Gastrocnemius medialis (tissue), 4 donors: ENCODE data around the gene HSPA12B. TPM values are rescaled to one million over a fixed set of nuclear protein-coding genes. Genes with fewer than 3 reads are reported as not detected.

Source experiments
- ATAC-seq, 2 donors: fragments of 150-250 bp; one replicate each; pipeline ENCODE4 v1.9.1; 2016
- DNase-seq, 2 donors: peaks; one replicate each; pipeline ENCODE4 v3.0.0-alpha.2; 2019
- H3K27ac ChIP-seq, 4 donors: fragments of 200-600 bp; sonication (generic); 1 replicate in 1 of 4; 2 replicates in 3 of 4; pipeline ENCODE4 v1.5.1; 2016 to 2018; ENCODE audit warnings: mild to moderate bottlenecking in 2 of 4, moderate library complexity in 1 of 4
- H3K27me3 ChIP-seq, 3 donors: fragments of 200-600 bp; sonication (generic) in 2 of 3; 1 replicate in 1 of 3; 2 replicates in 2 of 3; pipeline versions ENCODE4 v1.5.1 to v1.6.0; 2016 to 2019; ENCODE audit warnings: mild to moderate bottlenecking in 1 of 3, moderate library complexity in 1 of 3
- H3K36me3 ChIP-seq, 2 donors: fragments of 200-600 bp; sonication (generic) in 1 of 2; one replicate each; pipeline ENCODE4 v1.5.1; 2017 to 2018
- H3K4me1 ChIP-seq, 2 donors: fragments of 200-600 bp; sonication (generic) in 1 of 2; one replicate each; pipeline ENCODE4 v1.5.1; 2016 to 2017; ENCODE audit warnings: mild to moderate bottlenecking in 2 of 2
- H3K4me3 ChIP-seq, 4 donors: fragments of 200-600 bp; sonication (generic) in 3 of 4; 1 replicate in 1 of 4; 2 replicates in 3 of 4; pipeline ENCODE4 v1.5.1; 2016 to 2019; ENCODE audit warnings: mild to moderate bottlenecking in 2 of 4
- H3K9me3 ChIP-seq, 3 donors: fragments of 200-600 bp; sonication (generic) in 2 of 3; 1 replicate in 1 of 3; 2 replicates in 2 of 3; pipeline ENCODE4 v1.5.1; 2016 to 2019
- CTCF ChIP-seq, 5 experiments: fragments of 450-650 bp in 3 of 5; fragments of 200-600 bp in 2 of 5; sonication (generic) in 2 of 5; IDR thresholded peaks in 4 of 5; conservative IDR thresholded peaks in 1 of 5; 1 replicate in 4 of 5; 2 replicates in 1 of 5; pipeline ENCODE4 v1.5.1; 2016 to 2019; ENCODE audit warnings: antibody characterized with exemption in 5 of 5, mild to moderate bottlenecking in 3 of 5, moderate library complexity in 3 of 5
- POLR2A ChIP-seq, 2 donors: fragments of 450-650 bp; IDR thresholded peaks; one replicate each; pipeline ENCODE4 v1.6.1; 2017; ENCODE audit warnings: antibody characterized with exemption in 2 of 2, mild to moderate bottlenecking in 2 of 2, moderate library complexity in 2 of 2
- in situ Hi-C, 4 donors: fragments of 200-750 bp; cut with MboI; loops; one replicate each; pipeline versions ENCODE4 v1.15.0 to v1.8.0; 2017; ENCODE audit warnings: low sequenced_read_pairs in 4 of 4
- intact Hi-C: fragments of 100-400 bp; cut with DNase I; formaldehyde crosslinking; loops from one replicate; pipeline ENCODE4 v1.15.1; 2023; ENCODE audit warnings: low total_unique reads
- total RNA-seq, 4 donors: library from RNA; depleted of rRNA; stranded (reverse); fragments of >200 nt; gene quantifications; one replicate each; pipeline versions ENCODE4 v1.1.0 to v1.2.3, GENCODE V29; 2016

The HSPA12B gene
- total RNA-seq, 4 donors from 2014 or later, result 3.7 to 8.5 (median 5.8) TPM

DNA sequence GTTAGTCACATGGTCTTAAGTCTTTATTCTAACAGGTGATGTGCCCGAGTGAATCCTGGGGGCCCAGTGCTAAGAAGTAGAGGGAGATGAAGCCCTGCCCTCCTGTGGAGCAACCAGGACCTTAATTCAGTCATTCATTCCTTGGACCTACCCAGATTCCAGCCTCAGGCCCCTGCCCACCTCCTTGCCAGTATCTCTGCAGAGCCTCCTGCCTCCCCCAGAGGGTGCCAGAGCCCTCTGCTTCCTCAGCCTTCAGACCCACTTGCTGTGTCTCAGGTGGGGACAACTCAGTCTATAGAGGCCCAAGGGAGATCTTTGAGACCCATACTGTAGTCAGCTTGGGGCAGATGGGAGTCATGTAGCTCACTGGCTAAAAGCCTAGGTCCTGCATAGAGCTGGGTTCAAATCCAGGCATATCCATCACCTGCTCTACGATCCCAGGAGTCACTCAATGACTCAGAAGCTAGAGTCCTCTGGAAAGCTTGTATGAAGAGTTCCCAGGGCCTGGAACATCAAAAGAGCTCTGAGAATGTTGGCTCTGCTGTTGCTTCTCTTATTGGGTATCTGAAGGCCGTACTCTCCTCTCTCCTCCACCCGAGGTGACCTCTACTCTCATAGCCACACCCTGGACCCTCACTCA lies 16.2 kb upstream of the HSPA12B start:
- Histone ChIP-seq H3K36me3 (no peaks in the 10 kb centered on the region), H3K27me3 (peaks cover 0 to 3% (median 0%) of the 10 kb centered on the region in 3 donors), H3K27ac (no peak overlapping the region), H3K4me3 (no peak overlapping the region), H3K4me1 (no peaks in the 10 kb centered on the region), H3K9me3 (no peaks in the 10 kb centered on the region)
- intact Hi-C loops (no loop called here), in situ Hi-C loops (loop anchor here in 2 of 4 donors (5.0 to 10.0 kb wide), 2 partner anchors 39 to 52 kb away; partner anchors contain the start of gene GFRA4 (in 1 of the 2))
- no peak for ATAC-seq
- DNase-seq, result no peak
- TF ChIP-seq POLR2A (IDR thresholded peaks at IDR 0.05), result no peak
- TF ChIP-seq CTCF (IDR thresholded peaks at IDR 0.05 in 4 of 5, conservative IDR thresholded peaks at IDR 0.05 in 1 of 5), result peak in 4 of 5 experiments; percentile 16 to 64 (median 48)

DNA sequence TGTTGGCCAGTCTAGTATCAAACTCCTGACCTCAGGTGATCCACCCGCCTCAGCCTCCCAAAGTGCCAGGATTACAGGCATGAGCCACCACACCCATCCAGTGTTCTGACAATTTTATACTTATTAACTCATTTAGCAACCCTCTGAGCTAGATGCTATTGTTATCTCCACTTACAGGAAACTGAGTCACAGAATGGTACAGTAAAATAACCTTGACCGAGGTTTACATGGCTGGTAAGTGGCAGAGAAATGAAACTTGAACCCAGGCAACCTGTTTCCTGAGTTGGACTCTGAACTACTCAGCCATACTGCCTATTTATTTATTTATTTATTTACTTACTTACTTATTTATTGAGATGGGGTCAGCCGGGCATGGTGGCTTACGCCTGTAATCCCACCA lies 13.4 kb upstream of the HSPA12B start:
- intact Hi-C loops, result no loop called here
- Histone ChIP-seq H3K9me3 (no peaks in the 10 kb centered on the region), H3K4me3 (no peak overlapping the region), H3K36me3 (no peaks in the 10 kb centered on the region), H3K4me1 (no peaks in the 10 kb centered on the region), H3K27me3 (peaks cover 0 to 3% (median 0%) of the 10 kb centered on the region in 3 donors), H3K27ac (no peak overlapping the region)
- no peak for ATAC-seq
- no peak for DNase-seq
- in situ Hi-C loops, result loop anchor here in 2 of 4 donors (5.0 to 10.0 kb wide), 2 partner anchors 42 to 54 kb away; partner anchors contain the start of gene GFRA4 (in 1 of the 2)
- TF ChIP-seq CTCF (IDR thresholded peaks at IDR 0.05 in 4 of 5, conservative IDR thresholded peaks at IDR 0.05 in 1 of 5), result no peak
- no peak for TF ChIP-seq POLR2A (IDR thresholded peaks at IDR 0.05)

- H3K9me3 ChIP-seq, result no peaks in the 10 kb centered on the region
- no peaks in the 10 kb centered on the region for H3K4me1 ChIP-seq
- H3K27ac ChIP-seq, result no peak overlapping the region
- in situ Hi-C loops (no loop called here), intact Hi-C loops (no loop called here)
- no peak overlapping the region for H3K4me3 ChIP-seq
- DNase-seq, result no peak
- ATAC-seq, result no peak
- H3K36me3 ChIP-seq, result no peaks in the 10 kb centered on the region
- H3K27me3 ChIP-seq, result peaks cover 0 to 3% (median 0%) of the 10 kb centered on the region in 3 donors
- no peak for TF ChIP-seq POLR2A (IDR thresholded peaks at IDR 0.05)
- TF ChIP-seq CTCF (IDR thresholded peaks at IDR 0.05 in 4 of 5, conservative IDR thresholded peaks at IDR 0.05 in 1 of 5), result no peak
These were observed 12.4 kb upstream of the HSPA12B start for GRCh38 chr20:3720068-3720467.

- DNase-seq (no peak), ATAC-seq (no peak)
- in situ Hi-C loops, result no loop called here
- TF ChIP-seq CTCF (IDR thresholded peaks at IDR 0.05 in 4 of 5, conservative IDR thresholded peaks at IDR 0.05 in 1 of 5), result no peak
- TF ChIP-seq POLR2A (IDR thresholded peaks at IDR 0.05), result no peak
- no peaks in the 10 kb centered on the region for H3K4me1 ChIP-seq
- H3K4me3 ChIP-seq, result no peak overlapping the region
- no peaks in the 10 kb centered on the region for H3K9me3 ChIP-seq
- intact Hi-C loops, result no loop called here
- H3K27ac ChIP-seq, result no peak overlapping the region
- H3K36me3 ChIP-seq, result no peaks in the 10 kb centered on the region
- peaks cover 0 to 3% (median 2%) of the 10 kb centered on the region in 3 donors for H3K27me3 ChIP-seq
These were observed 11.9 kb upstream of the HSPA12B start for GRCh38 chr20:3720626-3721025.
